Activated CD8-positive, alpha-beta T cell treated with anti-CD3 and anti-CD28 coated beads for 36 hours (primary cell): Measurements from ENCODE around the gene CFAP100. TPM values are rescaled to one million over a fixed set of nuclear protein-coding genes. Genes with fewer than 3 reads are reported as not detected.

Source experiments
- ATAC-seq: fragments of 200-7000 bp; cut with Tn5 transposase; one replicate; pipeline ENCODE4 v1.10.0; 2021; ENCODE audit warnings: mild to moderate bottlenecking, moderate library complexity
- CTCF ChIA-PET: fragments of 350-600 bp; sonication (Branson Sonifier 250); formaldehyde crosslinking; loops from one replicate; lab custom pipeline; 2021; ENCODE audit warnings: antibody characterized with exemption; lab: Charles Lee
- POLR2A ChIA-PET: fragments of 350-600 bp; sonication (Branson Sonifier 250); formaldehyde crosslinking; loops from one replicate; lab custom pipeline; 2021; ENCODE audit warnings: antibody characterized with exemption; lab: Charles Lee
- DNase-seq: peaks from one replicate; pipeline ENCODE4 v3.0.0-alpha.2; 2020
- H3K27ac Mint-ChIP-seq: one replicate; pipeline ENCODE4 v1.8.0; 2021; ENCODE audit warnings: mild to moderate bottlenecking, mixed read lengths
- H3K27me3 Mint-ChIP-seq: one replicate; pipeline ENCODE4 v1.8.0; 2021; ENCODE audit warnings: mixed read lengths
- H3K36me3 Mint-ChIP-seq: one replicate; pipeline ENCODE4 v1.8.0; 2021; ENCODE audit warnings: low read depth, mixed read lengths
- H3K4me1 Mint-ChIP-seq: one replicate; pipeline ENCODE4 v1.8.0; 2021; ENCODE audit warnings: low read depth, mixed read lengths
- H3K4me3 Mint-ChIP-seq: one replicate; pipeline ENCODE4 v1.8.0; 2021; ENCODE audit warnings: mild to moderate bottlenecking, moderate library complexity, mixed read lengths
- H3K9me3 Mint-ChIP-seq: one replicate; pipeline ENCODE4 v1.8.0; 2021; ENCODE audit warnings: mixed read lengths
- CTCF ChIP-seq: fragments of 200-600 bp; IDR thresholded peaks from one replicate; pipeline ENCODE4 v1.8.0; 2022; ENCODE audit warnings: antibody characterized with exemption, mild to moderate bottlenecking
- intact Hi-C: fragments of 100-400 bp; cut with micrococcal nuclease; formaldehyde crosslinking; loops from one replicate; pipeline ENCODE4 v1.10.0; 2022
- total RNA-seq, 2 experiments: library from RNA; stranded (reverse); gene quantifications; one replicate each; pipeline ENCODE4 v1.2.3, GENCODE V29; 2021

The CFAP100 gene
- total RNA-seq, 2 experiments from 2014 or later = not detected

GRCh38 chr3:126448893-126449180, 54.1 kb downstream of the CFAP100 start:
- no peak for ATAC-seq
- POLR2A ChIA-PET = no interaction called here

DNA sequence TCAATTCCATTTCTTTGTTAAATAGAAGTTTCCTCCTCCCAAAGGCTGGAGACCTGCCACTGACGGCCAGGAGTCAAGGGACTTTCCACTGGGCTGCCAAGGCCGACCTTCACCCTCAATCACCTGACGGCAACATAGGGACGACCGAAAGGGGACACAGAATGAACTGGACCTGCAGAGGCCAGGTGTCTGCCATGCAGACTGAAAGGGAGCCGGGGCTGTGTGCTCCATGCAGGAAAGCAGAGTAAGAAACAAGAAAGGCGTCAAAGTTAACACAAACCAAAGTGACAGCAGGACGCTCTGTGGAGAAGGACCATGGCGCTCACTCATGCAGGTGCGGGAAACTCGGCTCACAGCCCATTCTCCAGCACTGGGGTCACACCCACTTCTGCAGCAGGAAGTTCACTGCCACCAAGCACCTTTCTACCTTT, 54.9 kb downstream of the CFAP100 start:
- ChIA-PET POLR2A (interaction anchor here (1.1 kb wide), 1 partner anchor 11 kb away, joined by 3 read pairs; no protein-coding TSS in a partner anchor), CTCF (no interaction called here)
- no peak for ATAC-seq
- H3K4me1 Mint-ChIP-seq = no peaks in the 10 kb centered on the region
- H3K27me3 Mint-ChIP-seq = no peaks in the 10 kb centered on the region
- intact Hi-C loops = no loop called here
- TF ChIP-seq CTCF = no peak
- H3K4me3 Mint-ChIP-seq = no peak overlapping the region
- DNase-seq = no peak
- H3K9me3 Mint-ChIP-seq = no peaks in the 10 kb centered on the region
- peaks cover 14% of the 10 kb centered on the region for H3K36me3 Mint-ChIP-seq
- no peak overlapping the region for H3K27ac Mint-ChIP-seq

More at GRCh38 chr3:126448893-126449180, 54.1 kb downstream of the CFAP100 start:
- no peak overlapping the region for H3K4me3 Mint-ChIP-seq
- CTCF ChIA-PET = no interaction called here
- H3K4me1 Mint-ChIP-seq = no peaks in the 10 kb centered on the region
- no peak overlapping the region for H3K27ac Mint-ChIP-seq
- TF ChIP-seq CTCF = no peak
- no peaks in the 10 kb centered on the region for H3K27me3 Mint-ChIP-seq
- DNase-seq = no peak
- intact Hi-C loops = no loop called here
- peaks cover 11% of the 10 kb centered on the region for H3K36me3 Mint-ChIP-seq
- no peaks in the 10 kb centered on the region for H3K9me3 Mint-ChIP-seq

GRCh38 chr3:126450219-126450618, 55.5 kb downstream of the CFAP100 start:
- TF ChIP-seq CTCF = no peak
- CTCF ChIA-PET = no interaction called here
- ATAC-seq (no peak), DNase-seq (no peak)
- Mint-ChIP-seq H3K4me3 (no peak overlapping the region), H3K9me3 (no peaks in the 10 kb centered on the region), H3K27me3 (no peaks in the 10 kb centered on the region), H3K4me1 (peaks cover under 1% of the 10 kb centered on the region), H3K36me3 (peaks cover 15% of the 10 kb centered on the region), H3K27ac (no peak overlapping the region)
- POLR2A ChIA-PET = interaction anchor here (1.1 kb wide), 1 partner anchor 11 kb away, joined by 3 read pairs; no protein-coding TSS in a partner anchor
- intact Hi-C loops = no loop called here

GRCh38 chr3:126450744-126451143, 56.0 kb downstream of the CFAP100 start:
- H3K4me1 Mint-ChIP-seq = peaks cover 3% of the 10 kb centered on the region
- no peak for ATAC-seq
- H3K27me3 Mint-ChIP-seq = no peaks in the 10 kb centered on the region
- TF ChIP-seq CTCF = no peak
- intact Hi-C loops = no loop called here
- no peak overlapping the region for H3K27ac Mint-ChIP-seq
- CTCF ChIA-PET = no interaction called here
- POLR2A ChIA-PET = interaction anchor here (1.1 kb wide), 2 partner anchors 10 to 94 kb away, joined by 3 read pairs; partner anchors contain the start of gene KLF15
- no peaks in the 10 kb centered on the region for H3K9me3 Mint-ChIP-seq
- DNase-seq = no peak
- H3K36me3 Mint-ChIP-seq = peaks cover 18% of the 10 kb centered on the region
- no peak overlapping the region for H3K4me3 Mint-ChIP-seq

DNA sequence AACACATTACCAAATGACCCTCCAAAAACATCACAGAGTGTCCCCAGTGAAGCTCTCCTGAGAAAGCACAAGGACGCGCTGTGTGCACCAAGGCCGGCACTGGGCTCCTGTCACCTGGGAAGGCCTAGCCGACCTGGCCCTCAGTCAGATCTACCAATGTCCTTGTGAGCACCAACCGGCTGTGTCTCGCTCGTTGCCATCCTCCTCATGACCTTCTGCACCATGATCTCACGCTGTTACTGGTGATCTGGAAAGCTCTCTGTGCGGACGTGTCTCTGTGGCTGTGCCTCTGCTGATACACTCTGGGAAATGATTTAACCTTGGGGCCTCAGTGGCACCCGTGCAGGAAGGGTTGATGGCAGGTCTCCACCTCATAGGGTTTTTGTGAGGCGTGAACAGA, 56.8 kb downstream of the CFAP100 start:
- ChIA-PET CTCF (no interaction called here), POLR2A (interaction anchor here (1.1 kb wide), 1 partner anchor 95 kb away, joined by 3 read pairs; the partner anchor contains the start of gene KLF15)
- no peak overlapping the region for H3K4me3 Mint-ChIP-seq

More for the DNA sequence above, 56.8 kb downstream of the CFAP100 start:
- Mint-ChIP-seq H3K27me3 (no peaks in the 10 kb centered on the region), H3K9me3 (no peaks in the 10 kb centered on the region), H3K4me1 (peaks cover 4% of the 10 kb centered on the region), H3K36me3 (peaks cover 18% of the 10 kb centered on the region), H3K27ac (no peak overlapping the region)
- no peak for ATAC-seq
- no peak for TF ChIP-seq CTCF
- DNase-seq = no peak
- intact Hi-C loops = no loop called here
